ENCODE measurements around the gene EEF1A2. TPM values are rescaled to one million over a fixed set of nuclear protein-coding genes. Genes with fewer than 3 reads are reported as not detected.

EEF1A2 gene
- total RNA-seq, 1 donor from 2014 or later, result 0.67 TPM

DNA sequence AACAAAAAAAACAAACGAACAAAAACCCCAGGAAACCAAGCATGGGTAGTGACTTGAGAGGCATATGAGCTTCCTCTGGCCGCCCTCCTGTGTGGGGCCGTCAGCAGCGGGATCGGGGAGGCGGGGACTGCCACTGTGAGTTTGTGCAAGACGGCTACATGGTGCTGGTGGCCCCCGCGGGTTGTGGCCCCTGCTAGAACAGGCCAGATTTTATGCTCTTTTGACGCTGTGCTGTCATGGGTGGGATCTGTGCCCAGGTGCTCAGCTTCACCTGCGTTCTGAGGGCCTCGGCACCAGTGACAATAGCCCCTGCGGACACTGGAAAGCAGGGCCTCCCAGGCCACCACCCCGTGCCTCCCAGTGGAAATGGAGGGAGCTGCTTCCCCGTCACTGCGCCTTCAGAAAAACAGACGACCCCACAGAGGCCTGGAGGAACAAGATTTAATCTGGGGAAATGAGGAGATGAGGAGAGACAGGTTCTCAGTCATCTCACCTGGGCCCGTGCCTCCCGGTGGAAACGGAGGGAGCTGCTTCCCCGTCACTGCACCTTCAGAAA is 21.7 kb downstream of the EEF1A2 start:
- Histone ChIP-seq H3K4me3 (no peak overlapping the region), H3K4me1 (no peaks in the 10 kb centered on the region), H3K9me3 (no peaks in the 10 kb centered on the region), H3K27ac (no peak overlapping the region), H3K27me3 (peaks cover 69% of the 10 kb centered on the region), H3K36me3 (no peaks in the 10 kb centered on the region)
- ATAC-seq (no peak), DNase-seq (no peak)
- intact Hi-C loops (cut with DNase I), result no loop called here
- TF ChIP-seq, protein P1, sequence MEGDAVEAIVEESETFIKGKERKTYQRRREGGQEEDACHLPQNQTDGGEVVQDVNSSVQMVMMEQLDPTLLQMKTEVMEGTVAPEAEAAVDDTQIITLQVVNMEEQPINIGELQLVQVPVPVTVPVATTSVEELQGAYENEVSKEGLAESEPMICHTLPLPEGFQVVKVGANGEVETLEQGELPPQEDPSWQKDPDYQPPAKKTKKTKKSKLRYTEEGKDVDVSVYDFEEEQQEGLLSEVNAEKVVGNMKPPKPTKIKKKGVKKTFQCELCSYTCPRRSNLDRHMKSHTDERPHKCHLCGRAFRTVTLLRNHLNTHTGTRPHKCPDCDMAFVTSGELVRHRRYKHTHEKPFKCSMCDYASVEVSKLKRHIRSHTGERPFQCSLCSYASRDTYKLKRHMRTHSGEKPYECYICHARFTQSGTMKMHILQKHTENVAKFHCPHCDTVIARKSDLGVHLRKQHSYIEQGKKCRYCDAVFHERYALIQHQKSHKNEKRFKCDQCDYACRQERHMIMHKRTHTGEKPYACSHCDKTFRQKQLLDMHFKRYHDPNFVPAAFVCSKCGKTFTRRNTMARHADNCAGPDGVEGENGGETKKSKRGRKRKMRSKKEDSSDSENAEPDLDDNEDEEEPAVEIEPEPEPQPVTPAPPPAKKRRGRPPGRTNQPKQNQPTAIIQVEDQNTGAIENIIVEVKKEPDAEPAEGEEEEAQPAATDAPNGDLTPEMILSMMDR (IDR thresholded peaks at IDR 0.05), result no peak

DNA sequence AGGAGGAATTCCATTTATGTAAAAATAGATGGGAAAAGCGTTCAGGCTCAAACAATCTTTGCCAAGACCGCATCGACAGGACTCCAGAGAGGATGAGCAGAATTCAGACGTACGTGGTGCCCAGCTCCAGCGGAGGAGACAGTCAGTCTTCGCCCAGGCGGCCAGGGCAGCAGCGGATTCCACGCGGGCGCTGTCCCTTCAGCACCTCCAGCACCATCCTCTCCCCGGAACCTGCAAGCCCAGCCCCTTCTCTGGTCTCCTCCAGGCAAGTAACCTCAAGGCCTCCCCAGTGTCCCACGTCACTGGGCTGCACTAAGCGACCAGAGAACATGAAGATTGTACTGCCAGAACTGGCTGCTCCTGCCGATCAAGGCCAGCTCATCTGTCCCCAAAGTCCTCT is 23.7 kb downstream of the EEF1A2 start:
- no peak overlapping the region for H3K27ac ChIP-seq
- intact Hi-C loops (cut with DNase I), result no loop called here
- H3K4me1 ChIP-seq, result peaks cover 6% of the 10 kb centered on the region
- peaks cover 88% of the 10 kb centered on the region for H3K27me3 ChIP-seq
- no peak overlapping the region for H3K4me3 ChIP-seq
- TF ChIP-seq, protein P1 (IDR thresholded peaks at IDR 0.05), result no peak
- H3K9me3 ChIP-seq, result no peaks in the 10 kb centered on the region
- DNase-seq (no peak), ATAC-seq (peak; percentile 8)
- no peaks in the 10 kb centered on the region for H3K36me3 ChIP-seq

GRCh38 chr20:63473555-63474449 is 25.1 kb downstream of the EEF1A2 start:
- H3K9me3 ChIP-seq, result no peaks in the 10 kb centered on the region
- DNase-seq (no peak), ATAC-seq (no peak)
- H3K36me3 ChIP-seq, result no peaks in the 10 kb centered on the region
- H3K27me3 ChIP-seq, result peaks cover 91% of the 10 kb centered on the region
- H3K4me3 ChIP-seq, result no peak overlapping the region
- H3K27ac ChIP-seq, result no peak overlapping the region
- peaks cover 6% of the 10 kb centered on the region for H3K4me1 ChIP-seq
- TF ChIP-seq, protein P1 (IDR thresholded peaks at IDR 0.05), result no peak
- intact Hi-C loops (cut with DNase I), result no loop called here

GRCh38 chr20:63472862-63473390 is 26.0 kb downstream of the EEF1A2 start:
- Histone ChIP-seq H3K9me3 (no peaks in the 10 kb centered on the region), H3K36me3 (no peaks in the 10 kb centered on the region), H3K27me3 (peaks cover 83% of the 10 kb centered on the region), H3K4me3 (no peak overlapping the region), H3K27ac (no peak overlapping the region), H3K4me1 (peaks cover 6% of the 10 kb centered on the region)
- ATAC-seq (no peak), DNase-seq (no peak)
- TF ChIP-seq, protein P1 (IDR thresholded peaks at IDR 0.05), result no peak
- intact Hi-C loops (cut with DNase I), result no loop called here

DNA sequence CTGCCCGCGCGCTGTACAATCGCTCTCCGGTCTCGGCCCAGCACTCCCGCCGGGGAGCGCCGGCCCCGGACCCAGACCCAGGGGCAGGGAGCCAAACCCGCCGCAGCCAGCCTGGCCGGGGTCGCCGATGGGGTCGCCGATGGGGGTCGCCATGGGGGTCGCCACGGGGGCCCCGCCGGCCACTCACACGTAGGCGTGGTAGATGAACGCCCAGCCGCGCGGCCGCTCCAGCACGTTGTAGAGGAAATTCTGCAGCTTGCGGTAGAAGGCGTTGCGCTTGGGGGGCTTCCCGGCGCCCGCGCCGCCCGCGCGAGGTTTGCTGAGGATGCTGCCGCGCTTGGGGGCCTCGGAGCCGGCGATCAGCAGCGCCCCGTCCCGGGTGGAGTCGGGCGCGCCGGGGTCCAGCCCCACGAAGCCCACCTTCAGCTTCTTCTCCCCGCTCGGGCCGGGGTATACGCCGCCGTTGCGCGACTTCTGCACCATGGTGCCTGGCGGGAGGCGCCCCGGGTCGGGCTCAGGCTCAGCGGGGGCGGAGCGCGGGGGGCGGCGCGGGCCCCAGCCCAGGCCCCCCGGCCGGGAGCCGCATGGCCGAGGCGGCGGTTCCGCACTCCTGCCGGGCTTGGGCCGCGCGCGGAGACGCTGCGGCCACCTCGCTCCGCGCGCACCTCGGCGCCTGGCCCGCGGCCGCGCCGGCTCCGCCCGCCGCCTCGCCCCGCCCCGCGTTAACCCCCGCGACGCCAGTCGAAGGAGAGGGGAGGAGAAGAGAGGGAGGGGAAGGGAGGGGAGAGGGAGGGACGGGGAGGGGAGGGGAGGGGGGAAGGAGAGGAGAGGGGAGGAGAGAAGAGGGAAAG is 26.7 kb downstream of the EEF1A2 start, which contains the start of gene KCNQ2:
Gene KCNQ2, minus strand, starts transcription at position 675 of the 851 bp plus-strand sequence. Its CDS starts 192 bp downstream, at position 483.
- no peaks in the 10 kb centered on the region for H3K36me3 ChIP-seq
- TF ChIP-seq, protein P1 (IDR thresholded peaks at IDR 0.05), result no peak
- no peak within 1 kb of the TSS for H3K4me3 ChIP-seq
- no peak within 1 kb of the TSS for H3K27ac ChIP-seq
- peaks cover 6% of the 10 kb centered on the region for H3K4me1 ChIP-seq
- ATAC-seq (no peak), DNase-seq (no peak)
- no peaks in the 10 kb centered on the region for H3K9me3 ChIP-seq
- intact Hi-C loops (cut with DNase I), result no loop called here
- peaks cover 76% of the 10 kb centered on the region for H3K27me3 ChIP-seq
